SH-SY5Y (cell line): ENCODE measurements around the gene LRRC8D.

Experiments
- GATA2 ChIP-seq: IDR thresholded peaks from 2 replicates; pipeline ENCODE4 v1.6.1; 2011; ENCODE audit warnings: mild to moderate bottlenecking, low read depth, low read length
- GATA3 ChIP-seq: IDR thresholded peaks from 2 replicates; pipeline ENCODE4 v1.6.1; 2011; ENCODE audit warnings: low read depth, mild to moderate bottlenecking, low read length, moderate library complexity

GRCh38 chr1:89965193-89965768 lies 144.4 kb downstream of the LRRC8D start:
- TF ChIP-seq GATA2 (no peak), GATA3 (no peak)
